IMR-90 (cell line): Measurements from ENCODE around the gene FAT1.

Experiments
- FOS ChIP-seq: fragments of 150-350 bp; IDR thresholded peaks from 2 replicates; pipeline ENCODE4 v1.6.1; 2016; ENCODE audit warnings: low read depth, low read length
- MAFK ChIP-seq: IDR thresholded peaks from 2 replicates; pipeline ENCODE4 v1.6.1; 2012; ENCODE audit warnings: low read depth, low read length, improper control_type of control experiment
- MXI1 ChIP-seq: IDR thresholded peaks from 2 replicates; pipeline ENCODE4 v1.6.1; 2012; ENCODE audit warnings: low read depth, mild to moderate bottlenecking, low read length, moderate library complexity, borderline replicate concordance
- POLR2A ChIP-seq: IDR thresholded peaks from 2 replicates; pipeline ENCODE4 v1.6.1; 2012; ENCODE audit warnings: mild to moderate bottlenecking, low read depth, low read length
- RAD21 ChIP-seq: IDR thresholded peaks from 2 replicates; pipeline ENCODE4 v1.6.1; 2012; ENCODE audit warnings: low read length, improper control_type of control experiment
- RCOR1 ChIP-seq: IDR thresholded peaks from 2 replicates; pipeline ENCODE4 v1.6.1; 2012; ENCODE audit warnings: mild to moderate bottlenecking, low read length, improper control_type of control experiment; ENCODE audit not compliant: insufficient replicate concordance
- RFX5 ChIP-seq: IDR thresholded peaks from 2 replicates; pipeline ENCODE4 v1.8.0; 2012; ENCODE audit warnings: low read depth, mild to moderate bottlenecking, low read length, moderate library complexity
- SMC3 ChIP-seq: fragments of 150-350 bp; IDR thresholded peaks from 2 replicates; pipeline ENCODE4 v1.6.1; 2016; ENCODE audit warnings: low read depth, mild to moderate bottlenecking, antibody characterized with exemption, low read length, moderate library complexity
- TF ChIP-seq, protein P1 (sequence below): conservative IDR thresholded peaks from 2 replicates; pipeline ENCODE4 v1.5.1; 2012; ENCODE audit warnings: mild to moderate bottlenecking, low read depth, low read length, improper control_type of control experiment
- TF ChIP-seq, protein P2 (sequence below): fragments of 150-350 bp; IDR thresholded peaks from 2 replicates; pipeline ENCODE4 v1.6.1; 2017; ENCODE audit warnings: mild to moderate bottlenecking, antibody characterized with exemption, low read length, low read depth
- TF ChIP-seq, protein P3 (sequence below): fragments of 150-350 bp; IDR thresholded peaks from 2 replicates; pipeline ENCODE4 v1.6.1; 2016; ENCODE audit warnings: low read depth, mild to moderate bottlenecking, low read length, moderate library complexity, borderline replicate concordance

DNA sequence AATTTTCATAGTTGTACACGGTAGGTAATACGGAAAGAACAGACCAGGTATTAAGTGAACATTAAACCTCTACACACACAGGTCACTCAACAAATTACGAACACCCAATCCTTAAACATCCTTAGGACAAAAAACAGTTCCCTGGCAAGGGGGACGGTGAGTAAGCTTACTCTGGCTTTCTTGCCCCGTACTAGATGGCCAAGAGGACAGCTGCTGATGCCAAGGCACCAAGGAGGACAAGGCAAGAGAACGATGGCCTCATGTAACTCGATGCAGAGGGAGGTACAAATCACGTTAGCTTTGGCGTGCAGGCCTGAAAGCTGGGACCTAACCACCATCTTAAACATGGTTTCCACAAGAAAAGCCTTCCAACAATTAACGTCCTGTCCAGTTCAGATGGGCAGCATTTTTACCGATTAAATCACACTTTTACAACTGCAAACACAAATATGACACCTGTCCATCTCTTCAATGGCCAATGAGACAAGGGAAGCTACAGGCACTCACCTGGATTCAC, 23.7 kb downstream of the FAT1 start:
- TF ChIP-seq, protein P1, sequence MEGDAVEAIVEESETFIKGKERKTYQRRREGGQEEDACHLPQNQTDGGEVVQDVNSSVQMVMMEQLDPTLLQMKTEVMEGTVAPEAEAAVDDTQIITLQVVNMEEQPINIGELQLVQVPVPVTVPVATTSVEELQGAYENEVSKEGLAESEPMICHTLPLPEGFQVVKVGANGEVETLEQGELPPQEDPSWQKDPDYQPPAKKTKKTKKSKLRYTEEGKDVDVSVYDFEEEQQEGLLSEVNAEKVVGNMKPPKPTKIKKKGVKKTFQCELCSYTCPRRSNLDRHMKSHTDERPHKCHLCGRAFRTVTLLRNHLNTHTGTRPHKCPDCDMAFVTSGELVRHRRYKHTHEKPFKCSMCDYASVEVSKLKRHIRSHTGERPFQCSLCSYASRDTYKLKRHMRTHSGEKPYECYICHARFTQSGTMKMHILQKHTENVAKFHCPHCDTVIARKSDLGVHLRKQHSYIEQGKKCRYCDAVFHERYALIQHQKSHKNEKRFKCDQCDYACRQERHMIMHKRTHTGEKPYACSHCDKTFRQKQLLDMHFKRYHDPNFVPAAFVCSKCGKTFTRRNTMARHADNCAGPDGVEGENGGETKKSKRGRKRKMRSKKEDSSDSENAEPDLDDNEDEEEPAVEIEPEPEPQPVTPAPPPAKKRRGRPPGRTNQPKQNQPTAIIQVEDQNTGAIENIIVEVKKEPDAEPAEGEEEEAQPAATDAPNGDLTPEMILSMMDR: no peak
- TF ChIP-seq POLR2A (no peak), FOS (no peak), RFX5 (no peak), RCOR1 (no peak), RAD21 (no peak), SMC3 (no peak), MAFK (no peak), MXI1 (no peak)
- TF ChIP-seq, protein P2, sequence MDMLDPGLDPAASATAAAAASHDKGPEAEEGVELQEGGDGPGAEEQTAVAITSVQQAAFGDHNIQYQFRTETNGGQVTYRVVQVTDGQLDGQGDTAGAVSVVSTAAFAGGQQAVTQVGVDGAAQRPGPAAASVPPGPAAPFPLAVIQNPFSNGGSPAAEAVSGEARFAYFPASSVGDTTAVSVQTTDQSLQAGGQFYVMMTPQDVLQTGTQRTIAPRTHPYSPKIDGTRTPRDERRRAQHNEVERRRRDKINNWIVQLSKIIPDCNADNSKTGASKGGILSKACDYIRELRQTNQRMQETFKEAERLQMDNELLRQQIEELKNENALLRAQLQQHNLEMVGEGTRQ: no peak
- TF ChIP-seq, protein P3, sequence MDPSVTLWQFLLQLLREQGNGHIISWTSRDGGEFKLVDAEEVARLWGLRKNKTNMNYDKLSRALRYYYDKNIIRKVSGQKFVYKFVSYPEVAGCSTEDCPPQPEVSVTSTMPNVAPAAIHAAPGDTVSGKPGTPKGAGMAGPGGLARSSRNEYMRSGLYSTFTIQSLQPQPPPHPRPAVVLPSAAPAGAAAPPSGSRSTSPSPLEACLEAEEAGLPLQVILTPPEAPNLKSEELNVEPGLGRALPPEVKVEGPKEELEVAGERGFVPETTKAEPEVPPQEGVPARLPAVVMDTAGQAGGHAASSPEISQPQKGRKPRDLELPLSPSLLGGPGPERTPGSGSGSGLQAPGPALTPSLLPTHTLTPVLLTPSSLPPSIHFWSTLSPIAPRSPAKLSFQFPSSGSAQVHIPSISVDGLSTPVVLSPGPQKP: no peak
